PC-3 (cell line): ENCODE measurements around the gene EWSR1. TPM values are rescaled to one million over a fixed set of nuclear protein-coding genes. Genes with fewer than 3 reads are reported as not detected.

Experiments used
- ATAC-seq: fragments of 200-7000 bp; cut with Tn5 transposase; 2 replicates; pipeline ENCODE4 v1.9.1; 2020; ENCODE audit warnings: mild to moderate bottlenecking, moderate library complexity
- BruUV-seq: library from RNA; stranded (reverse); fragments of 400-500 nt; replicated peaks from 2 replicates; lab custom pipeline; 2021; lab: Mats Ljungman, UMichigan
- CTCF ChIA-PET: fragments of 300-600 bp; sonication (Branson Sonifier 250); formaldehyde crosslinking; loops from one replicate; lab custom pipeline; 2022; ENCODE audit warnings: antibody characterized with exemption; lab: Charles Lee
- POLR2A ChIA-PET: fragments of 300-600 bp; sonication (Branson Sonifier 250); formaldehyde crosslinking; loops from one replicate; lab custom pipeline; 2022; ENCODE audit warnings: antibody characterized with exemption; ENCODE audit not compliant: unreplicated experiment; lab: Charles Lee
- DNase-seq: peaks from one replicate; pipeline ENCODE4 v3.0.0-alpha.2; 2015
- H2AFZ ChIP-seq: fragments of 300-600 bp; sonication (generic); 2 replicates; pipeline ENCODE4 v1.6.0; 2016; ENCODE audit warnings: antibody characterized with exemption, low read length
- H3F3A ChIP-seq: fragments of 300-600 bp; sonication (generic); one replicate; pipeline ENCODE4 v1.6.0; 2017; ENCODE audit warnings: antibody characterized with exemption, low read length, control low read depth, mild to moderate bottlenecking; ENCODE audit not compliant: unreplicated experiment
- H3K27ac ChIP-seq: fragments of 300-600 bp; sonication (generic); 2 replicates; pipeline ENCODE4 v1.5.1; 2016; ENCODE audit warnings: mild to moderate bottlenecking, low read length
- H3K27me3 ChIP-seq: fragments of 300-600 bp; sonication (generic); 2 replicates; pipeline ENCODE4 v1.6.1; 2016; ENCODE audit warnings: low read length, mixed read lengths
- H3K36me3 ChIP-seq: fragments of 300-600 bp; sonication (generic); 2 replicates; pipeline ENCODE4 v1.6.1; 2016; ENCODE audit warnings: low read depth, mixed run types, low read length, mixed read lengths
- H3K4me1 ChIP-seq: fragments of 300-600 bp; sonication (generic); 2 replicates; pipeline ENCODE4 v1.5.1; 2016; ENCODE audit warnings: low read length; ENCODE audit not compliant: insufficient read depth
- H3K4me2 ChIP-seq: fragments of 300-600 bp; sonication (generic); 2 replicates; pipeline ENCODE4 v1.6.0; 2016; ENCODE audit warnings: low read length
- H3K4me3 ChIP-seq: fragments of 300-600 bp; sonication (generic); 2 replicates; pipeline ENCODE4 v1.5.1; 2016; ENCODE audit warnings: mild to moderate bottlenecking, low read length, mixed read lengths
- H3K79me2 ChIP-seq: fragments of 300-600 bp; sonication (generic); 2 replicates; pipeline ENCODE4 v1.6.1; 2017; ENCODE audit warnings: low read length, mixed read lengths
- H3K9ac ChIP-seq: fragments of 300-600 bp; sonication (generic); 2 replicates; pipeline ENCODE4 v1.6.0; 2016; ENCODE audit warnings: mild to moderate bottlenecking, low read length
- H3K9me2 ChIP-seq: fragments of 300-600 bp; sonication (generic); replicated peaks from 2 replicates; pipeline ENCODE4 v1.6.1; 2016; ENCODE audit warnings: mixed run types, low read length, mixed read lengths
- H3K9me3 ChIP-seq: fragments of 300-600 bp; sonication (generic); 2 replicates; pipeline ENCODE4 v1.6.1; 2016; ENCODE audit warnings: low read length, mixed read lengths
- H4K20me1 ChIP-seq: fragments of 300-600 bp; sonication (generic); 2 replicates; pipeline ENCODE4 v1.6.1; 2016; ENCODE audit warnings: low read length, mixed read lengths
- CTCF ChIP-seq: fragments of 300-600 bp; sonication (generic); conservative IDR thresholded peaks from 2 replicates; pipeline ENCODE4 v1.5.1; 2017; ENCODE audit warnings: antibody characterized with exemption, low read depth, mild to moderate bottlenecking, low read length
- EZH2 ChIP-seq: fragments of 300-600 bp; sonication (generic); IDR thresholded peaks from one replicate; pipeline ENCODE4 v1.6.1; 2017; ENCODE audit warnings: antibody characterized with exemption, mild to moderate bottlenecking, low read length; ENCODE audit not compliant: unreplicated experiment
- EZH2phosphoT487 ChIP-seq: fragments of 300-600 bp; sonication (generic); IDR thresholded peaks from 2 replicates; pipeline ENCODE4 v1.6.1; 2018; ENCODE audit warnings: mild to moderate bottlenecking, antibody characterized with exemption, low read length, borderline replicate concordance
- intact Hi-C: fragments of 100-400 bp; cut with micrococcal nuclease; formaldehyde crosslinking; loops from 2 replicates; pipeline ENCODE4 v1.9.0; 2023
- total RNA-seq: library from RNA; depleted of rRNA; stranded (reverse); fragments of >200 nt; gene quantifications from 2 replicates; pipeline ENCODE4 v1.2.3, GENCODE V29; 2014

EWSR1 gene
- total RNA-seq, 1 experiment from 2014 or later: 288 TPM

GRCh38 chr22:29328566-29329500, 60.8 kb downstream of the EWSR1 start:
- no TSS peak for BruUV-seq
- Histone ChIP-seq H3K4me1 (no peaks in the 10 kb centered on the region), H4K20me1 (no peaks in the 10 kb centered on the region), H3K4me3 (no peak overlapping the region), H3K27me3 (no peaks in the 10 kb centered on the region), H2AFZ (no peak overlapping the region), H3K27ac (no peak overlapping the region), H3K4me2 (no peak overlapping the region), H3K9ac (no peak overlapping the region), H3F3A (no peaks in the 10 kb centered on the region), H3K9me3 (no peaks in the 10 kb centered on the region), H3K79me2 (no peaks in the 10 kb centered on the region), H3K9me2 (no peaks in the 10 kb centered on the region), H3K36me3 (0 out of 2 replicates have a peak, but pooled peaks cover 5% of the 10 kb centered on the region)
- ATAC-seq: peak; percentile 77
- TF ChIP-seq EZH2phosphoT487 (no peak), EZH2 (no peak), CTCF (no peak)
- CTCF ChIA-PET: no interaction called here
- no peak for DNase-seq
- intact Hi-C loops: no loop called here
- POLR2A ChIA-PET: no interaction called here

DNA sequence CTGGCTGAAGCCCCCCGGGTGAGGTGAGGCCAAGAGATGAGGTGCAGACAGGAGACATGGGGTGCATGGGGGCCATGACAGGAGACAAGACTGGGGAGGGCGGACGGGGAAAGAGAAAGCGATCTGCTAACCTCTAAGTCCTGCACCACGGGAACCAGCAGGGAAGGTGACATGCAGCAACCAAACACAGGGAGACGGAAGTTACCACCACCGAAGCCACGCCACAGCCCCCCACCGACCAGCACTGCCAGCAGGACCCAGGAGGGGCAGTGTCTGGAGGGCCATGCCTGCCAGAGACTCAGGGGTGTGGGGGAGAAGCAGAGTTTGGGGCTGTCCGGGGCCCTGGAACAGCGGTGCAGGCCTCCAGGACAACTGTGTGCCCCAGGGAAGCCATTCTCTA, 61.5 kb downstream of the EWSR1 start:
- Histone ChIP-seq H4K20me1 (peaks cover 2% of the 10 kb centered on the region; the same call in 1 of the 2 replicates), H3K79me2 (no peaks in the 10 kb centered on the region), H3K4me2 (no peak overlapping the region), H3K4me3 (no peak overlapping the region), H3K4me1 (peaks cover 5% of the 10 kb centered on the region), H2AFZ (no peak overlapping the region), H3K27me3 (no peaks in the 10 kb centered on the region), H3K27ac (no peak overlapping the region), H3K9me2 (no peaks in the 10 kb centered on the region), H3K36me3 (0 out of 2 replicates have a peak, but pooled peaks cover 5% of the 10 kb centered on the region), H3F3A (peaks cover 3% of the 10 kb centered on the region), H3K9me3 (no peaks in the 10 kb centered on the region), H3K9ac (no peak overlapping the region)
- ChIA-PET POLR2A (no interaction called here), CTCF (no interaction called here)
- no peak for ATAC-seq
- intact Hi-C loops: no loop called here
- BruUV-seq: no TSS peak
- DNase-seq: no peak
- TF ChIP-seq CTCF: no peak
- no peak for TF ChIP-seq EZH2
- no peak for TF ChIP-seq EZH2phosphoT487

DNA sequence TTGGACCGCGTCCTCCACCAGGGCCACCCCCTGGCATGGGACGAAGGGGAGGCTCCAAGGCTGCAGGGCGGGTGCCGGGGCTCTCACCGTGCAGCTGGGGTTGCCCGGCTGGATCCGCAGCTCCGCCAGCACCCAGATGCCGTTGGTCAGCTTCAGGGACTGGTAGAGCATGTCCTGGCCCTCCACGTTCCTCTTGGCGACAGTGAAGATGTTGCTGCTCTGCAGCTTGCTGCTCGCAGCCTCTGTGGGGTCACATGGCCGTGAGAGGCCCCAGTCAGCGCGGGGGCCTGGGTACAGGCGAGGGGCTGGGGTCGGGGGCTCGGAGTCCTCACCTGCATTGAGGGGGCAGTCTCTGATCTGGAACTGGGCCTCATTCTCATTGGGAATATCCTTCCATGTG, 62.2 kb downstream of the EWSR1 start:
- Histone ChIP-seq H2AFZ (no peak overlapping the region), H3K4me1 (peaks cover 12% of the 10 kb centered on the region), H4K20me1 (peaks cover 5% of the 10 kb centered on the region; the same call in 1 of the 2 replicates), H3K4me3 (no peak overlapping the region), H3K9me2 (no peaks in the 10 kb centered on the region), H3F3A (peaks cover 6% of the 10 kb centered on the region), H3K27me3 (no peaks in the 10 kb centered on the region), H3K9me3 (no peaks in the 10 kb centered on the region), H3K36me3 (0 out of 2 replicates have a peak, but pooled peaks cover 5% of the 10 kb centered on the region), H3K79me2 (no peaks in the 10 kb centered on the region), H3K9ac (no peak overlapping the region), H3K27ac (no peak overlapping the region), H3K4me2 (no peak overlapping the region)
- CTCF ChIA-PET: no interaction called here
- no peak for ATAC-seq
- TF ChIP-seq EZH2phosphoT487 (no peak), CTCF (no peak), EZH2 (no peak)
- DNase-seq: no peak
- intact Hi-C loops: no loop called here
- no TSS peak for BruUV-seq
- POLR2A ChIA-PET: no interaction called here
